Panc1 (cell line): ENCODE data around the gene CARD10. TPM values are rescaled to one million over a fixed set of nuclear protein-coding genes. Genes with fewer than 3 reads are reported as not detected.

ENCODE experiments used
- ATAC-seq: fragments of 200-7000 bp; cut with Tn5 transposase; 2 replicates; pipeline ENCODE4 v1.9.1; 2020; ENCODE audit warnings: mild to moderate bottlenecking, moderate library complexity
- BruUV-seq: library from RNA; stranded (reverse); fragments of 400-500 nt; replicated peaks from 2 replicates; lab custom pipeline; 2021; lab: Mats Ljungman, UMichigan
- CTCF ChIA-PET: fragments of 300-600 bp; sonication (Branson Sonifier 250); formaldehyde crosslinking; loops from one replicate; lab custom pipeline; 2022; ENCODE audit warnings: antibody characterized with exemption; lab: Charles Lee
- POLR2A ChIA-PET: fragments of 300-600 bp; sonication (Branson Sonifier 250); formaldehyde crosslinking; loops from one replicate; lab custom pipeline; 2022; ENCODE audit warnings: antibody characterized with exemption; lab: Charles Lee
- DNase-seq: peaks from one replicate; pipeline ENCODE4 v3.0.0-alpha.2; 2010; ENCODE audit warnings: low read depth, low spot score
- H3K27ac ChIP-seq: 2 replicates; pipeline ENCODE4 v1.5.1; 2011; ENCODE audit warnings: mild to moderate bottlenecking, low read length, inconsistent platforms
- H3K27me3 ChIP-seq: fragments of 200-500 bp; sonication (Bioruptor generic); 2 replicates; pipeline ENCODE4 v1.6.0; 2014; ENCODE audit warnings: low read length, inconsistent platforms; ENCODE audit not compliant: control insufficient read depth, insufficient read depth
- H3K36me3 ChIP-seq: fragments of 200-500 bp; sonication (Bioruptor generic); 2 replicates; pipeline ENCODE4 v1.5.1; 2014; ENCODE audit warnings: inconsistent platforms, mild to moderate bottlenecking, low read length, moderate library complexity; ENCODE audit not compliant: control insufficient read depth, insufficient read depth
- H3K4me1 ChIP-seq: 2 replicates; pipeline ENCODE4 v1.5.1; 2011; ENCODE audit warnings: inconsistent platforms, mild to moderate bottlenecking, low read length, moderate library complexity; ENCODE audit not compliant: control insufficient read depth, insufficient read depth
- H3K4me3 ChIP-seq, 2 experiments: 2 replicates each; pipeline ENCODE4 v1.5.1; 2011 to 2012; ENCODE audit warnings: low read depth in 2 of 2, low read length in 2 of 2, mild to moderate bottlenecking in 2 of 2, inconsistent platforms in 1 of 2, moderate library complexity in 1 of 2
- H3K9me3 ChIP-seq: fragments of 200-500 bp; sonication (Bioruptor generic); 2 replicates; pipeline ENCODE4 v1.5.1; 2014; ENCODE audit warnings: low read depth, mild to moderate bottlenecking, inconsistent platforms, low read length, moderate library complexity; ENCODE audit not compliant: control insufficient read depth, insufficient read depth
- CTCF ChIP-seq: fragments of 450-650 bp; IDR thresholded peaks from 2 replicates; pipeline ENCODE4 v1.5.1; 2017; ENCODE audit warnings: mild to moderate bottlenecking
- POLR2AphosphoS5 ChIP-seq: IDR thresholded peaks from 2 replicates; pipeline ENCODE4 v1.6.1; 2012; ENCODE audit warnings: mild to moderate bottlenecking, low read depth, low read length, moderate library complexity
- REST ChIP-seq, 2 experiments: IDR thresholded peaks; 2 replicates each; pipeline ENCODE4 v1.6.1; 2011 to 2012; ENCODE audit warnings: low read depth in 2 of 2, control low read depth in 1 of 2, low read length in 1 of 2, mild to moderate bottlenecking in 1 of 2, moderate library complexity in 1 of 2; ENCODE audit not compliant: insufficient read depth in 1 of 2
- SIN3A ChIP-seq: IDR thresholded peaks from 2 replicates; pipeline ENCODE4 v1.6.1; 2012; ENCODE audit warnings: low read depth, mild to moderate bottlenecking, low read length, moderate library complexity, borderline replicate concordance; ENCODE audit not compliant: insufficient read depth
- TCF7L2 ChIP-seq: IDR thresholded peaks from 2 replicates; pipeline ENCODE4 v1.6.1; 2011; ENCODE audit warnings: mild to moderate bottlenecking, low read depth, low read length, inconsistent platforms
- in situ Hi-C: cut with HindIII; loops from 2 replicates; pipeline ENCODE4 v1.10.0; 2016; ENCODE audit warnings: low sequenced_read_pairs, low pct_unique_long_range_greater_than_20kb
- intact Hi-C: fragments of 100-400 bp; cut with micrococcal nuclease; formaldehyde crosslinking; loops from one replicate; pipeline ENCODE4 v1.10.0; 2022; ENCODE audit not compliant: unreplicated experiment
- total RNA-seq: library from RNA; stranded (reverse); gene quantifications from one replicate; pipeline ENCODE4 v1.2.1, GENCODE V29; 2021; ENCODE audit not compliant: unreplicated experiment

CARD10 gene
- total RNA-seq, 1 experiment from 2014 or later: 43.1 TPM

GRCh38 chr22:37559521-37559900, 40.3 kb upstream of the CARD10 start:
- Histone ChIP-seq H3K9me3 (no peaks in the 10 kb centered on the region), H3K4me1 (peaks cover 32% of the 10 kb centered on the region), H3K4me3 (peak overlapping the region; percentile 40 to 68; a peak in 3 of 4 replicates), H3K27ac (peak overlapping the region; percentile 83), H3K27me3 (no peaks in the 10 kb centered on the region), H3K36me3 (no peaks in the 10 kb centered on the region; the same call in 1 of the 2 replicates)
- in situ Hi-C loops (no loop called here), intact Hi-C loops (no loop called here)
- TF ChIP-seq POLR2AphosphoS5 (no peak), TCF7L2 (no peak), REST (IDR thresholded peaks at IDR 0.05; ENCODE audit: insufficient read depth in 1 of 2, low read depth in 2 of 2, low read length in 1 of 2) (no peak), SIN3A (no peak), CTCF (no peak)
- ATAC-seq: no peak
- no TSS peak for BruUV-seq
- no peak for DNase-seq
- ChIA-PET CTCF (interaction anchor here (0.6 kb wide), 1 partner anchor 10 kb away, joined by 9 read pairs; no protein-coding TSS in a partner anchor), POLR2A (interaction anchor here (1.4 kb wide), 1 partner anchor 17 kb away, joined by 3 read pairs; no protein-coding TSS in a partner anchor)

GRCh38 chr22:37558815-37559214, 39.6 kb upstream of the CARD10 start:
- POLR2A ChIA-PET: interaction anchor here (1.4 kb wide), 1 partner anchor 16 kb away, joined by 3 read pairs; no protein-coding TSS in a partner anchor

More at GRCh38 chr22:37558815-37559214, 39.6 kb upstream of the CARD10 start:
- CTCF ChIA-PET: no interaction called here
- H3K4me1 ChIP-seq: peaks cover 25% of the 10 kb centered on the region
- no TSS peak for BruUV-seq
- no peak overlapping the region for H3K27ac ChIP-seq
- no peak overlapping the region for H3K4me3 ChIP-seq
- intact Hi-C loops (no loop called here), in situ Hi-C loops (no loop called here)
- H3K9me3 ChIP-seq: no peaks in the 10 kb centered on the region
- TF ChIP-seq SIN3A: no peak
- TF ChIP-seq POLR2AphosphoS5: no peak
- TF ChIP-seq CTCF: no peak
- TF ChIP-seq TCF7L2: no peak
- TF ChIP-seq REST (IDR thresholded peaks at IDR 0.05; ENCODE audit: insufficient read depth in 1 of 2, low read depth in 2 of 2, low read length in 1 of 2): no peak
- no peak for ATAC-seq
- no peaks in the 10 kb centered on the region; the same call in 1 of the 2 replicates for H3K36me3 ChIP-seq
- no peaks in the 10 kb centered on the region for H3K27me3 ChIP-seq
- DNase-seq: no peak
